Right atrium auricular region (tissue), 2 donors: ENCODE measurements around the gene RHPN2. TPM values are rescaled to one million over a fixed set of nuclear protein-coding genes. Genes with fewer than 3 reads are reported as not detected.

Experiments
- DNase-seq: peaks from one replicate; pipeline ENCODE4 v3.0.0-alpha.2; 2019; ENCODE audit warnings: low spot score
- H3K27ac ChIP-seq, 2 donors: fragments of 200-600 bp; sonication (generic); 1 replicate in 1 of 2; 2 replicates in 1 of 2; pipeline ENCODE4 v1.5.1; 2016 to 2019
- H3K27me3 ChIP-seq, 2 donors: fragments of 200-600 bp; sonication (generic); one replicate each; pipeline versions ENCODE4 v1.5.1 to v1.6.0; 2017 to 2019
- H3K36me3 ChIP-seq: fragments of 200-600 bp; sonication (generic); one replicate; pipeline ENCODE4 v1.5.1; 2016
- H3K4me1 ChIP-seq, 2 donors: fragments of 200-600 bp; sonication (generic); one replicate each; pipeline versions ENCODE4 v1.5.1 to v1.6.0; 2017 to 2019
- H3K4me3 ChIP-seq, 2 donors: fragments of 200-600 bp; sonication (generic); 1 replicate in 1 of 2; 2 replicates in 1 of 2; pipeline ENCODE4 v1.5.1; 2017 to 2019; ENCODE audit warnings: mild to moderate bottlenecking in 1 of 2, moderate library complexity in 1 of 2
- H3K9me3 ChIP-seq, 2 donors: fragments of 200-600 bp; sonication (generic); one replicate each; pipeline ENCODE4 v1.5.1; 2019
- total RNA-seq, 2 donors: library from RNA; depleted of rRNA; stranded (reverse); fragments of >200 nt; gene quantifications; one replicate each; pipeline ENCODE4 v1.1.0, GENCODE V29; 2016
- TF ChIP-seq, protein P1 (sequence below), 2 donors: fragments of 200-600 bp; sonication (generic); IDR thresholded peaks; one replicate each; pipeline ENCODE4 v1.5.1; 2019; ENCODE audit warnings: antibody characterized with exemption in 2 of 2

RHPN2 gene
- total RNA-seq, 2 donors from 2014 or later, result 3.1 to 5.9 TPM

- H3K27ac ChIP-seq, result no peak overlapping the region
- H3K36me3 ChIP-seq, result no peaks in the 10 kb centered on the region
Observed at GRCh38 chr19:32977280-32977679, 87.4 kb downstream of the RHPN2 start.

DNA sequence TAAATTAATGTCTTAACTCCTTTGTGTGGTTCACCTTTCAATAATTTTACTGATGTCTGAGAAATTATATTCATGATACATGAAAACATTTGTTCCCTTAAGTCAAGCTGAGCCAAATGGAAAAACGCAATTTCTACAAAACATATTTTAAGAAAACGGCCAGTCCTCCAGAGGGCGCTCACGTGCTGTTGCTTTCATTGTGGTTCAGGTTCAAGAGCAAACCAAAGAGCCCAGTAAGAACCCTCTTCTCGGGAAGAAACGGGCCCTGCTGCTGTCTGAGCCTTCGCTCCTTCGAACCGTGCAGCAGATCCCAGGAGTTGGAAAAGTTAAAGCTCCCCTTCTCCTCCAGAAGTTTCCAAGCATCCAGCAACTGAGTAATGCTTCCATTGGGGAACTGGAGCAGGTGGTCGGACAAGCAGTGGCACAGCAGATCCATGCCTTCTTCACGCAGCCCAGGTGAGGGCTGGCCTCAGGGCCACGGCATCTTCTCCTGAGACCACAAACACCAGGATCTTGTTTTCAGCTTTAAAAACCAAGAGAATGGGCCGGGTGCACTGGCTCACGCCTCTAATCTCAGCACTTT lies 88.4 kb downstream of the RHPN2 start:
- H3K4me1 ChIP-seq, result peaks cover 0 to under 1% of the 10 kb centered on the region in 2 donors
- H3K9me3 ChIP-seq, result no peaks in the 10 kb centered on the region
- H3K27ac ChIP-seq, result no peak overlapping the region
- TF ChIP-seq, protein P1, sequence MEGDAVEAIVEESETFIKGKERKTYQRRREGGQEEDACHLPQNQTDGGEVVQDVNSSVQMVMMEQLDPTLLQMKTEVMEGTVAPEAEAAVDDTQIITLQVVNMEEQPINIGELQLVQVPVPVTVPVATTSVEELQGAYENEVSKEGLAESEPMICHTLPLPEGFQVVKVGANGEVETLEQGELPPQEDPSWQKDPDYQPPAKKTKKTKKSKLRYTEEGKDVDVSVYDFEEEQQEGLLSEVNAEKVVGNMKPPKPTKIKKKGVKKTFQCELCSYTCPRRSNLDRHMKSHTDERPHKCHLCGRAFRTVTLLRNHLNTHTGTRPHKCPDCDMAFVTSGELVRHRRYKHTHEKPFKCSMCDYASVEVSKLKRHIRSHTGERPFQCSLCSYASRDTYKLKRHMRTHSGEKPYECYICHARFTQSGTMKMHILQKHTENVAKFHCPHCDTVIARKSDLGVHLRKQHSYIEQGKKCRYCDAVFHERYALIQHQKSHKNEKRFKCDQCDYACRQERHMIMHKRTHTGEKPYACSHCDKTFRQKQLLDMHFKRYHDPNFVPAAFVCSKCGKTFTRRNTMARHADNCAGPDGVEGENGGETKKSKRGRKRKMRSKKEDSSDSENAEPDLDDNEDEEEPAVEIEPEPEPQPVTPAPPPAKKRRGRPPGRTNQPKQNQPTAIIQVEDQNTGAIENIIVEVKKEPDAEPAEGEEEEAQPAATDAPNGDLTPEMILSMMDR (IDR thresholded peaks at IDR 0.05), result peak; percentile 42 to 77
- no peaks in the 10 kb centered on the region for H3K27me3 ChIP-seq
- peak; percentile 82 for DNase-seq
- no peaks in the 10 kb centered on the region for H3K36me3 ChIP-seq
- H3K4me3 ChIP-seq, result no peak overlapping the region

More at GRCh38 chr19:32977280-32977679, 87.4 kb downstream of the RHPN2 start:
- Histone ChIP-seq H3K27me3 (no peaks in the 10 kb centered on the region), H3K4me3 (no peak overlapping the region), H3K4me1 (no peaks in the 10 kb centered on the region), H3K9me3 (no peaks in the 10 kb centered on the region)
- no peak for DNase-seq
- TF ChIP-seq, protein P1 (IDR thresholded peaks at IDR 0.05), result no peak

DNA sequence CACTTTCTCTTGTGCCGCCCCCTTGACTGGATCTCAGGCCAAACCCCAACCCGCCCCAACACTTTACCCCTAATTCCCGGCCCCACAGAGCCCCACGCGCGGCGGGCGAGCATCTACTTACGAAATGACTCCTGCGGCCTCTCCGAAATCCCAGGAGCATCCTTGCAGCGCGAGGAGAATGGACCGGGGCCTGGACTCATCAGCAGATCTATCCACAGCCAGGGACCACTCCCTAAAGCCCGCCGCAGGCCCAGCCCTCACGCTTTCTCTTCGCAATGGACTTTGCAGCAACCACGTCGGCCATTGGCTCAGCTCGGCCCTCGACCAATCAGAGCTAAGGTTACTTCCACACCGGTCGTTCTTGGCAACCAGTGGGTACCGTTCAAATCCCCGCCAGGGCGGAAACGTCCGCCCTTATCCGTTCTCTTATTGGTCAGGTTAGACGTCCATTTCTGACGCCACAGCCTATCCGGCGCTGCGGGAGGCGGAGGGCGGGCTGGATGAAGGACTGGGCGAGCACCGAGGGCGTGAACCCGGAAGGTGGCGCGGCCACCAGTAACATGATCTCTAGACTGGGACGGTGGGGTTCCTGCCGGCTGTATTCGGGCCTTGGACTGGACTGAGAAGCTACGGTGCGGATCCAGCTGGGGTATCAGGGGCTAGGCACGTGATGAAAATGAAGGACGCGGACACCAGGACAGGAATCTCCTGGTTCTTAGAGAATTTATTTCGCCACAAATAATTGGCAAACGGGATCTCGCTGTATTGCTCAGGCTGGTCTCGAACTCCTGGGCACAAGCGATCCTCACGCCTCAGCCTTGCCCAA lies 92.8 kb downstream of the RHPN2 start, which contains the start of the genes CEP89 and FAAP24:
TSS of gene CEP89 (minus strand) at position 244 of the 826 bp plus-strand sequence. CDS start at position 160, 84 bp downstream.
TSS of gene FAAP24 (plus strand) at position 528 of the 826 bp plus-strand sequence. CDS start 955 bp downstream, outside the sequence.
- no peaks in the 10 kb centered on the region for H3K9me3 ChIP-seq
- peaks cover 0 to 12% of the 10 kb centered on the region in 2 donors for H3K4me1 ChIP-seq
- peak within 1 kb of the TSS; percentile 50 to 70 for H3K27ac ChIP-seq
- peak within 1 kb of the TSS; percentile 73 to 83 for H3K4me3 ChIP-seq
- H3K36me3 ChIP-seq, result no peaks in the 10 kb centered on the region
- DNase-seq, result peak; percentile 100
- no peaks in the 10 kb centered on the region for H3K27me3 ChIP-seq
- TF ChIP-seq, protein P1 (IDR thresholded peaks at IDR 0.05), result no peak

DNA sequence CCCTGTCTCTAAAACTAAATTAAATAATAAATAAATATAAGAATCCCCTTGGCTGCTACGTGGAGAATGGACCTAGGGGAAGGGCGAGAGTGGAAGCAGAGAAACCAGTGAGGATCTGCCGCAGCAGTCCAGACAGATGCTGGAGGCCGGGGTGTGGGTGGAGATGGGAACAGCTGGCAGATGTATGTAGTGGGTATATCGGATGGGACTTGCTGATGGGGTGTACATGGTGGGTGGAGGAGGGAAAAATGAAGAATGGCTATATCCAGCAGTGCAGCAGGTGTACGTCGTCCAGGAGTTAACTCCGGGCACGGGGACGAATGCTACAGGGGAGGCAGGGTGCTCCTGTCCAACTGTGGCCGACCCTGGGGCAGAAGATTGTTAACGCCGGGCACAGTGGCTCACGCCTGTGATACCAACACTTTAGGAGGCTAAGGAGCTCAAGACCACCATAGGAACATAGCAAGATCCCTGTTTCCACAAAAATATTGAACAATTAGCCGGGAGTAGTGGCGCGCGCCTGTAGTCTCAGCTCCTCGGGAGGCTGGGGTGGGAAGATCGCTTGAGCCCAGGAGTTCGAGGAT lies 93.6 kb downstream of the RHPN2 start:
- no peak for DNase-seq
- peak overlapping the region in 1 of 2 donors; percentile 2 for H3K27ac ChIP-seq
- no peaks in the 10 kb centered on the region for H3K36me3 ChIP-seq
- no peaks in the 10 kb centered on the region for H3K27me3 ChIP-seq
- no peaks in the 10 kb centered on the region for H3K9me3 ChIP-seq
- peak overlapping the region; percentile 73 to 83 for H3K4me3 ChIP-seq
- TF ChIP-seq, protein P1 (IDR thresholded peaks at IDR 0.05), result no peak
- H3K4me1 ChIP-seq, result peaks cover 0 to 12% of the 10 kb centered on the region in 2 donors

- TF ChIP-seq, protein P1 (IDR thresholded peaks at IDR 0.05), result no peak
- Histone ChIP-seq H3K9me3 (no peaks in the 10 kb centered on the region), H3K4me3 (no peak overlapping the region)
Observed at GRCh38 chr19:32969549-32969948, 95.1 kb downstream of the RHPN2 start.

More at GRCh38 chr19:32969549-32969948, 95.1 kb downstream of the RHPN2 start:
- Histone ChIP-seq H3K36me3 (peaks cover 5% of the 10 kb centered on the region), H3K4me1 (peaks cover 0 to 12% of the 10 kb centered on the region in 2 donors), H3K27ac (no peak overlapping the region), H3K27me3 (no peaks in the 10 kb centered on the region)
- DNase-seq, result no peak
